Liver (tissue), 3 donors: ENCODE measurements around the gene TRIM8.

Source experiments
- CTCF ChIP-seq: fragments of 150-350 bp; IDR thresholded peaks from 2 replicates; pipeline ENCODE4 v1.5.1; 2017; ENCODE audit warnings: improper control_type of control experiment, low read depth, low read length; ENCODE audit not compliant: missing input control
- RAD21 ChIP-seq, 2 donors: IDR thresholded peaks; 2 replicates each; pipeline ENCODE4 v1.6.1; 2016; ENCODE audit warnings: antibody characterized with exemption in 2 of 2, mild to moderate bottlenecking in 2 of 2
- SP1 ChIP-seq: IDR thresholded peaks from 2 replicates; pipeline ENCODE4 v1.6.1; 2018; ENCODE audit warnings: antibody characterized with exemption, mild to moderate bottlenecking
- donor health status: healthy.
- donor health status: healthy.

- TF ChIP-seq CTCF (no peak), RAD21 (IDR thresholded peaks at IDR 0.05) (no peak), SP1 (no peak)
Observed at GRCh38 chr10:102665904-102666509, 21.7 kb downstream of the TRIM8 start.
